ENCODE results near the gene PLXNB1.

DNA sequence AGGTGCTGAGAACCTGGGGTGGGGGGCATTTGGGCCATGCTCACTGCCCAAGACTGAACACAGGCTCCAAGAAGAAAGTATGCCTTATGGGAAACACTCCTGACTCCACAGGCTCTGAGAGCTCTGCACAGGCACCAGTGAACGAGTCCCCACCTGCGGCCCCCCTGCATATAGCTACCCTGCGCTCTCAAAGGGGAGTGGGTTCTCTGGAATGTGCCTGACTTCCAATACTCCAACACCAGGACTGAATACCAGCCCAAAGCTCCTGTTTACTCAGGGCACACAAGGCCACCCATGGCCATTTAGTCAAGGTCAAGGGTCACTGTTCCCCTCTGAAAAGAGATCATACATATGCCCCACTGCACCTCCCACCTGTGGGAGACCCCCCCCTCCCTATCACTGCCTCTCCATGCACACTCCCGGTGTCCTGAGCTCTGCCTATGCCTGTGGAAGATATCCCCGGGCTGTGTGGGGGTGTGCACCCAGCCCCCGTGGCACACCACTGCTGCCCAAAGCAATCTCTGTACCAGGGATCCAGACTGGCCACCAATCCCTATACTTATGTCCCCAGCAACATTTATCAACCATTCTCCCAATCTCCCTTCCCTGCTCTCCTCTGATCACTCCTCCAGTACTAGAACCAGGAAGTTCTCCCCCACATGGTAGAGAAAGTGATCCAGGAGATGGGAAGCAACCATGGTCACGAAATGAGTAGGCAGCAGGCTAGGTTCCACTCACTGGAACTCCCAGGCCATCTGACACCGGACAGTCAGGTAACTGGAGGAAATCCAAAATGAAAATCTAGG, 1.5 kb upstream of the PLXNB1 start:
- TF ChIP-seq CTCF (conservative IDR thresholded peaks at IDR 0.05), result no peak
- no peak for TF ChIP-seq EZH2 (IDR thresholded peaks at IDR 0.05; ENCODE audit: low read depth)

Measured in PC-9 (cell line).